ENCODE measurements around the gene CCNG2.

CCNG2 gene

DNA sequence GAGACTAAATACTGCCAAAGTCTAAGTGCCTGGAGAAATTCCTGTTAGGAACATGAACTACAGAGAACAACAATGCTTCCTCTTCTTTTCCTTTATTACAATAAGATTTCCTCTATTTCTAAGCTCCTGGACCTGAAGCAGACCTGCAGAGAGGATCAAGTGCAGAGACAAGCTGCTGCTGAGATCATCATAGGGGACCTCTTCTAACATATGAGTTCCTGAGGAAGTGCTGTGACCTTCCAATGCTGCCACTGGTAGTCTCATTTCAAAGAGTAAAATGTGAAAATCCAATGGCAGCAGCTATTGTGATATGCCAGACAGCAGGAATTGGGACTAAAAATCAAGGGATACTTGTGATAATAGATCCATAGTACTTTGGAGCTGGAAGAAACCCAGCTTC is 28.0 kb downstream of the CCNG2 start:
- no peak for TF ChIP-seq ZBTB7A (IDR thresholded peaks at IDR 0.05; ENCODE audit: low read depth)
- no peak for TF ChIP-seq EGR1 (IDR thresholded peaks at IDR 0.05)
- no peak for TF ChIP-seq TAF1 (IDR thresholded peaks at IDR 0.05; ENCODE audit: low read depth)
- no peak for TF ChIP-seq CEBPB (IDR thresholded peaks at IDR 0.05)
- no peak for TF ChIP-seq FOXM1 (IDR thresholded peaks at IDR 0.05; ENCODE audit: borderline replicate concordance, low read depth)
- TF ChIP-seq TEAD4 (IDR thresholded peaks at IDR 0.05) = no peak

GRCh38 chr4:77185686-77186085 is 28.7 kb downstream of the CCNG2 start:
- TF ChIP-seq TAF1 (IDR thresholded peaks at IDR 0.05; ENCODE audit: low read depth) = no peak
- TF ChIP-seq, protein P1, sequence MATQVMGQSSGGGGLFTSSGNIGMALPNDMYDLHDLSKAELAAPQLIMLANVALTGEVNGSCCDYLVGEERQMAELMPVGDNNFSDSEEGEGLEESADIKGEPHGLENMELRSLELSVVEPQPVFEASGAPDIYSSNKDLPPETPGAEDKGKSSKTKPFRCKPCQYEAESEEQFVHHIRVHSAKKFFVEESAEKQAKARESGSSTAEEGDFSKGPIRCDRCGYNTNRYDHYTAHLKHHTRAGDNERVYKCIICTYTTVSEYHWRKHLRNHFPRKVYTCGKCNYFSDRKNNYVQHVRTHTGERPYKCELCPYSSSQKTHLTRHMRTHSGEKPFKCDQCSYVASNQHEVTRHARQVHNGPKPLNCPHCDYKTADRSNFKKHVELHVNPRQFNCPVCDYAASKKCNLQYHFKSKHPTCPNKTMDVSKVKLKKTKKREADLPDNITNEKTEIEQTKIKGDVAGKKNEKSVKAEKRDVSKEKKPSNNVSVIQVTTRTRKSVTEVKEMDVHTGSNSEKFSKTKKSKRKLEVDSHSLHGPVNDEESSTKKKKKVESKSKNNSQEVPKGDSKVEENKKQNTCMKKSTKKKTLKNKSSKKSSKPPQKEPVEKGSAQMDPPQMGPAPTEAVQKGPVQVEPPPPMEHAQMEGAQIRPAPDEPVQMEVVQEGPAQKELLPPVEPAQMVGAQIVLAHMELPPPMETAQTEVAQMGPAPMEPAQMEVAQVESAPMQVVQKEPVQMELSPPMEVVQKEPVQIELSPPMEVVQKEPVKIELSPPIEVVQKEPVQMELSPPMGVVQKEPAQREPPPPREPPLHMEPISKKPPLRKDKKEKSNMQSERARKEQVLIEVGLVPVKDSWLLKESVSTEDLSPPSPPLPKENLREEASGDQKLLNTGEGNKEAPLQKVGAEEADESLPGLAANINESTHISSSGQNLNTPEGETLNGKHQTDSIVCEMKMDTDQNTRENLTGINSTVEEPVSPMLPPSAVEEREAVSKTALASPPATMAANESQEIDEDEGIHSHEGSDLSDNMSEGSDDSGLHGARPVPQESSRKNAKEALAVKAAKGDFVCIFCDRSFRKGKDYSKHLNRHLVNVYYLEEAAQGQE (IDR thresholded peaks at IDR 0.05; ENCODE audit: low read depth) = no peak
- TF ChIP-seq EGR1 (IDR thresholded peaks at IDR 0.05) = no peak
- TF ChIP-seq NFIC (IDR thresholded peaks at IDR 0.05) = no peak
- no peak for TF ChIP-seq CREB1 (IDR thresholded peaks at IDR 0.05; ENCODE audit: low read depth)
- TF ChIP-seq YY1 (IDR thresholded peaks at IDR 0.05; ENCODE audit: low read depth) = no peak
- TF ChIP-seq RAD21 (IDR thresholded peaks at IDR 0.05; ENCODE audit: low read depth) = no peak
- TF ChIP-seq TEAD4 (IDR thresholded peaks at IDR 0.05) = no peak
- TF ChIP-seq, protein P2, sequence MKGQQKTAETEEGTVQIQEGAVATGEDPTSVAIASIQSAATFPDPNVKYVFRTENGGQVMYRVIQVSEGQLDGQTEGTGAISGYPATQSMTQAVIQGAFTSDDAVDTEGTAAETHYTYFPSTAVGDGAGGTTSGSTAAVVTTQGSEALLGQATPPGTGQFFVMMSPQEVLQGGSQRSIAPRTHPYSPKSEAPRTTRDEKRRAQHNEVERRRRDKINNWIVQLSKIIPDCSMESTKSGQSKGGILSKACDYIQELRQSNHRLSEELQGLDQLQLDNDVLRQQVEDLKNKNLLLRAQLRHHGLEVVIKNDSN (IDR thresholded peaks at IDR 0.05) = no peak
- TF ChIP-seq TCF12 (IDR thresholded peaks at IDR 0.05; ENCODE audit: low read depth) = no peak
- TF ChIP-seq CEBPB (IDR thresholded peaks at IDR 0.05) = no peak
- no peak for TF ChIP-seq ZBTB7A (IDR thresholded peaks at IDR 0.05; ENCODE audit: low read depth)
- no peak for TF ChIP-seq MAX (IDR thresholded peaks at IDR 0.05)
- no peak for TF ChIP-seq EP300 (IDR thresholded peaks at IDR 0.05; ENCODE audit: borderline replicate concordance)
- TF ChIP-seq FOXM1 (IDR thresholded peaks at IDR 0.05; ENCODE audit: borderline replicate concordance, low read depth) = no peak

DNA sequence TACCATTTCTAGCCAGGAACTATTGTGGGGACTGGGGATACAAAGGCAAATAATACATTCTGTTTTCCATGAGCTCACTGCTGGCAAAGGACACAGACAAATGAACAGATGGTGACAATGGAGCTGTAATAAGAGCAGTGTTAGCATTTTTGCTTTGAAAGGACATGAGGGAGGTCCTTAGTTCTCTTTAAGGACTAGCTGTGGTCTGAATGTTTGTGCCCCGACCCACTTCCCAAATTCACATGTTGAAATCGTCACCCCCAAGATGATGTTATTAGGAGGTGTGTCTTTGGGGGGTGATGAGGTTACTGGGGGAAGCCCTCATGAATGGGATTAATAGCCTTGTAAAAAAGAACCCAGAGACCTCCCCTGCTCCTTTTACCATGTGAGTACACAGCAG is 30.3 kb downstream of the CCNG2 start:
- TF ChIP-seq YY1 (IDR thresholded peaks at IDR 0.05; ENCODE audit: low read depth) = no peak
- no peak for TF ChIP-seq ZBTB7A (IDR thresholded peaks at IDR 0.05; ENCODE audit: low read depth)
- TF ChIP-seq CEBPB (IDR thresholded peaks at IDR 0.05) = no peak
- TF ChIP-seq, protein P1 (IDR thresholded peaks at IDR 0.05; ENCODE audit: low read depth) = no peak
- TF ChIP-seq NFIC (IDR thresholded peaks at IDR 0.05) = no peak
- no peak for TF ChIP-seq TCF12 (IDR thresholded peaks at IDR 0.05; ENCODE audit: low read depth)
- no peak for TF ChIP-seq TEAD4 (IDR thresholded peaks at IDR 0.05)
- TF ChIP-seq RAD21 (IDR thresholded peaks at IDR 0.05; ENCODE audit: low read depth) = no peak
- no peak for TF ChIP-seq TAF1 (IDR thresholded peaks at IDR 0.05; ENCODE audit: low read depth)
- TF ChIP-seq CREB1 (IDR thresholded peaks at IDR 0.05; ENCODE audit: low read depth) = no peak
- no peak for TF ChIP-seq MAX (IDR thresholded peaks at IDR 0.05)
- TF ChIP-seq EGR1 (IDR thresholded peaks at IDR 0.05) = no peak
- TF ChIP-seq FOXM1 (IDR thresholded peaks at IDR 0.05; ENCODE audit: borderline replicate concordance, low read depth) = no peak
- TF ChIP-seq, protein P2 (IDR thresholded peaks at IDR 0.05) = no peak
- TF ChIP-seq EP300 (IDR thresholded peaks at IDR 0.05; ENCODE audit: borderline replicate concordance) = no peak

GRCh38 chr4:77188498-77189220 is 31.7 kb downstream of the CCNG2 start:
- TF ChIP-seq TCF12 (IDR thresholded peaks at IDR 0.05; ENCODE audit: low read depth) (no peak), RAD21 (IDR thresholded peaks at IDR 0.05; ENCODE audit: low read depth) (no peak), ZBTB7A (IDR thresholded peaks at IDR 0.05; ENCODE audit: low read depth) (no peak), CEBPB (IDR thresholded peaks at IDR 0.05) (no peak), MAX (IDR thresholded peaks at IDR 0.05) (no peak), YY1 (IDR thresholded peaks at IDR 0.05; ENCODE audit: low read depth) (no peak), TEAD4 (IDR thresholded peaks at IDR 0.05) (no peak)
- TF ChIP-seq, protein P1 (IDR thresholded peaks at IDR 0.05; ENCODE audit: low read depth) = no peak

Data from Ishikawa (cell line).